ENCODE measurements around the gene KDM3A. TPM values are rescaled to one million over a fixed set of nuclear protein-coding genes. Genes with fewer than 3 reads are reported as not detected.

The KDM3A gene
- total RNA-seq, 1 experiment from 2014 or later = 34.2 TPM

DNA sequence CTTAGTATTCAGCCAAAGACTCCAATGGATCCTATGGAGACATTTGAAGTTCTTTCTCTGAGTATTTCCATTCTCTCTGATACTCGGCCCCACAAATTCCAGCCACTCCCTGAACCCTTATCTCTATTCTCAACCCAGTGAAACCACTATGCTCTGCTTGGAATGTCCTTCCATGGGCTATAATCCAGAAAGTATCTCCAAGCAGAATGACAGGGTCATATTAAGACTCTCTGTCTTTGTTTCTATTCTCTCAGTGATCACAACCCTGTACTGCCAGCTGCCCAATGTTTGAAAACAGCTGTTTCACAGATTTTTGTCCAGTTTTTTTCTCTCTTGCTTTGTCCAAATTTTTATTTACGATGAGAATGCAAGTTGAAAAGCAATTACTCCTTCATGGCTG is 100.2 kb downstream of the KDM3A start (continued):
- TF ChIP-seq E2F4 (CRISPR knock-in tag; IDR thresholded peaks at IDR 0.05; ENCODE audit: borderline replicate concordance, low read depth) (no peak), NR1H2 (CRISPR knock-in tag; IDR thresholded peaks at IDR 0.05) (no peak), NFYB (CRISPR knock-in tag; conservative IDR thresholded peaks at IDR 0.05; ENCODE audit: low read depth) (no peak), ZBTB43 (CRISPR knock-in tag; IDR thresholded peaks at IDR 0.05) (no peak)
- TF ChIP-seq, protein P1, sequence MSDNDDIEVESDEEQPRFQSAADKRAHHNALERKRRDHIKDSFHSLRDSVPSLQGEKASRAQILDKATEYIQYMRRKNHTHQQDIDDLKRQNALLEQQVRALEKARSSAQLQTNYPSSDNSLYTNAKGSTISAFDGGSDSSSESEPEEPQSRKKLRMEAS (CRISPR knock-in tag; IDR thresholded peaks at IDR 0.05) = no peak

Other genes with a start within 250 kb of the KDM3A start
- 102 to 104 TPM (median 104 TPM) in 3 replicates for gene IMMT, start 245.9 kb upstream of the KDM3A start, total RNA-seq (2021)
- gene MRPL35, start 241.9 kb upstream of the KDM3A start, total RNA-seq (2021) = 32.9 to 40.8 TPM (median 35.9 TPM) in 3 replicates
- 0.53 to 1.9 TPM (median 0.89 TPM) in 3 replicates for gene REEP1, start 103.7 kb upstream of the KDM3A start, total RNA-seq (2021)
- gene CHMP3, start 122.1 kb downstream of the KDM3A start, total RNA-seq (2021) = 21.3 to 22.7 TPM (median 22.7 TPM) in 3 replicates
- 6.8 to 9.0 TPM (median 8.0 TPM) in 3 replicates for gene RNF103, start 182.5 kb downstream of the KDM3A start, total RNA-seq (2021)

Data from WTC11 (cell line).